Cardiac fibroblast (primary cell): ENCODE data around the gene WDR3.

ENCODE experiments used
- DNase-seq, 2 donors: peaks; one replicate each; pipeline versions ENCODE4 v3.0.0 to v3.0.0-alpha.2; 2010; ENCODE audit warnings: low read depth in 2 of 2
- H3K4me3 ChIP-seq, 2 donors: replicated peaks in 1 of 2; 1 replicate in 1 of 2; 2 replicates in 1 of 2; pipeline ENCODE4 v1.5.1; 2011; ENCODE audit warnings: low read depth in 2 of 2, low read length in 2 of 2, mild to moderate bottlenecking in 2 of 2, moderate library complexity in 1 of 2
- CTCF ChIP-seq: IDR thresholded peaks from one replicate; pipeline ENCODE4 v1.5.1; 2011; ENCODE audit warnings: low read depth, mild to moderate bottlenecking, low read length, inconsistent platforms

The WDR3 gene

GRCh38 chr1:117929343-117930172 is at the start of gene WDR3, which contains the start of gene GDAP2:
TSS of gene WDR3 (plus strand) at chr1:117929739. CDS start at chr1:117933320, 3,581 bp downstream.
TSS of gene GDAP2 (minus strand) at chr1:117929621. CDS start at chr1:117920357, 9,264 bp downstream.
- no peak for TF ChIP-seq CTCF
- peak; percentile 97 for DNase-seq
- H3K4me3 ChIP-seq, result peak within 1 kb of the TSS; percentile 91 to 96

GRCh38 chr1:117883616-117884015 is 45.9 kb upstream of the WDR3 start:
- DNase-seq, result no peak
- TF ChIP-seq CTCF, result no peak
- no peak overlapping the region for H3K4me3 ChIP-seq

DNA sequence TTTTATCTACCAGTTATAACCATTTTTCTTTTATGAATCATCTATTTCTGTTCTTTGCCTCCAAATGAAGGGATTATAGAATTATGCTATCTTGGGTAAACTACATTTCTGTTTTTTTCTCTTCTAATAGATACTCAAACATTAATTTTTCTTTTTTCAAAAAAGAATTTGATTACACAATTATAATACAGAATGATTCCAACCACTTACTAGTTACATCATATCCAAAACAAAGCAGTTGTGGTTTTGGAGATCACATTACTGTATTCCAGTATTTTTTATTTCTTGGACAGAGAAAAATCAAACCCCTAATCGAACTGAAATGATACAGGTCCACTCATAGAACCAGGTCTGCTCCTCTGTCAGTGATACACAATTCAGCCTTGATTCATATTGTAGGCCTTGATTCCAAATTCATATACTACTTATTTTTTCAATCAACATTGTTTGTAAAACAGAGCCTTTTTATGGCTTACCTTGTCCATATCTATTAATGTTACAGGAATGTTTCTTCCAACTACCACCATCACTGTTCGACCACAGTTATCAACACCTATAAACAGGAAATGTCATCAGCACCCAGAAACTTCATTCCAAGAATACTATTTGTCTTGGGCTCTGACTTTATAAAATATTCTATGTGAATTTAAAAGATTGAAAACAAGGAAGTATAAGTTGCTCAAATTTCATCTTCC is 43.3 kb upstream of the WDR3 start:
- DNase-seq, result peak; percentile 36 to 64
- no peak for TF ChIP-seq CTCF

GRCh38 chr1:117890452-117890851 is 39.1 kb upstream of the WDR3 start:
- no peak for DNase-seq
- no peak for TF ChIP-seq CTCF
- H3K4me3 ChIP-seq, result no peak overlapping the region

More for the DNA sequence above, 43.3 kb upstream of the WDR3 start:
- no peak overlapping the region for H3K4me3 ChIP-seq

DNA sequence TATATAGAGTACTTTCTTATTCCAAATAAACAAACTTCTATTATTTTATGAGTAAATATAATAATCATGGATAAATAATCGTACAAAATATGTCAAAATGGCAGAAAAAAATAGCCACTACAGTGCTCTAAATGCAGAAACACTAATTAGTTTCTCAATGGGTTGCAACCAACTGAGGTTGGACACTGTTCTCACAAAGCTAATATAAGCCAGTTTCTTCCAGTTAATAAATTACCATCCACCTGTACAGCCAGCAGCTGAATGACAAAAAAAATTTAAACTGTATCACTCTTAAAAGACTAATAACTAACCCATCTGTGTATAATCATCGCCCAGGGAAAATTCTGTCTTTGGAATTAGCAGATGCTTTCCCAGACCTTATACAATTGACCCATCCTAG is 37.0 kb upstream of the WDR3 start:
- DNase-seq, result no peak
- no peak overlapping the region for H3K4me3 ChIP-seq
- no peak for TF ChIP-seq CTCF

GRCh38 chr1:117894078-117894477 is 35.5 kb upstream of the WDR3 start:
- DNase-seq, result no peak
- no peak for TF ChIP-seq CTCF

More at GRCh38 chr1:117894078-117894477, 35.5 kb upstream of the WDR3 start:
- H3K4me3 ChIP-seq, result no peak overlapping the region
